Fibroblast of peridontal ligament (primary cell): ENCODE measurements around the gene DCLRE1B.
"Not testable (repeated sequence)": the region's sequence is repeated elsewhere in the genome, so short reads cannot be mapped to it uniquely, and the experiment has no call there.

Experiments
- DNase-seq: peaks from one replicate; pipeline ENCODE4 v3.0.0-alpha.2; 2010; ENCODE audit errors: extremely low read depth

DCLRE1B gene

DNA sequence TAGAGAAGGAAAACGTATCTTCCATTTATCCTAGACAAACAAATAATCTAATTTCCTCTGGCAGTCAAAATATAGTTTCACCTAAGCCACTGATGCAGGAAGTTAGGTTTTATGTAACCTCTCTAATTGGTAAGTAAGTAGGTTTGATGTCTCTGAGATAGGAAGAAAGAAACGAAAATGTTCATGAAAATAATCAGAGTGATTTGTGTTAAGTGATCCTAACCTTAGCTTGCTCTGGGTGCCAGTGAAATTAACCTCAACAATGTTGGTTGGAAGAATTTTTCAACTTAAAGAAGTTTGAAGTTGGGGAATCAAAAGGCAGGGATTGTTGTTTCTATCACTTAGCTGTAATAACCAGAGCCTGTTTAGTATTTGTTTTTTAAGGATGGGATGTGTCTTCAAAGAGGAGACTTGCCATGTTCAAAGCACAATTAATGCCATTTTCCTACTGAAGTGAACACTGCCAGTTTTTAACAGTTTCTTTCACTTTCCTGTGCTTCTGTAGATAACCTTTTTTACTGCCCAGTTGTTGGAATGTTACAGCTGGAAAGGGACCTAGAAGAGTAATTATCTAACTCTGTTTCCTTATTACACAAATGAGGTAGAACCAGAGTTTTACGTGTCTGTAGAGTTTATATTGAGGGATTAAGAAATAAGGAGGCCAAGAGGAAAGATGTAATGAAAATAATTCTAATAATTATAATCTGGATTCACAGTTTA lies 42.4 kb downstream of the DCLRE1B start:
- peak; percentile 15 for DNase-seq

DNA sequence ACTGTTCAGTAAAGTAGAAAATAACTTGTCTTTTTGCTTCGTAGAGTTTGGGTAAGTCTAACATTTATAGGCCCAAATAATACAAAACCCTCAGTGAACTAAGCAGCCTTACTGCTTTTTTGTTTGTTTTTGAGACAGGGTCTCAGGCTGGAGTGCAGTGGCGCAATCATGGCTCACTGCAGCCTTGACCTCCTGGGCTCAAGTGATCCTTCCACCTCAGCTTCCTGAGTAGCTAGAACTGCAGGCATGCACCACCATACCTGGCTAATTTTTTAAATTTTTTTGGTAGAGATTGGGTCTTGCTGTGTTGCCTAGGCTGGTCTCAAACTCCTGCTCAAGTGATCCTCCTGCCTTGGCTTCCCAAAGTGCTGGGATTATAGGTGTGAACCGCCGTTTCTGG lies 43.0 kb downstream of the DCLRE1B start:
- DNase-seq, result not testable (repeated sequence)

DNA sequence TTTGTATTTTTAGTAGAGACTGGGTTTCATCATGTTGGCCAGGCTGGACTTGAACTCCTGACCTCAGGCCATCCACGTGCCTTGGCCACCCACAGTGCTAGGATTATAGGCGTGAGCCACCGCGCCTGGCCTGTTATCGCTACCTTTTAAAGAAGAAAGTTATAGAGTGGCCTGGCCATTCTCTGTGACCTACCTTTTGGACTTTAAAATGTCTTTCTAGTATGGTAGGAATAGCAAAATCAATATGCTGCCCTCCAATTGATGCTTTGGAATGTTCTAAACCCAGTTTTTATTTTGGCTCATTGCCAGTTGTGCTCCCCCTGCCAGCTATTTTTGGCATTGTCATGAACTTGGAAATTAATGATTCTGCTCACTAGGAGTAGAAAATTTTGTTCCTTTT lies 43.9 kb downstream of the DCLRE1B start:
- peak; percentile 35 for DNase-seq

DNA sequence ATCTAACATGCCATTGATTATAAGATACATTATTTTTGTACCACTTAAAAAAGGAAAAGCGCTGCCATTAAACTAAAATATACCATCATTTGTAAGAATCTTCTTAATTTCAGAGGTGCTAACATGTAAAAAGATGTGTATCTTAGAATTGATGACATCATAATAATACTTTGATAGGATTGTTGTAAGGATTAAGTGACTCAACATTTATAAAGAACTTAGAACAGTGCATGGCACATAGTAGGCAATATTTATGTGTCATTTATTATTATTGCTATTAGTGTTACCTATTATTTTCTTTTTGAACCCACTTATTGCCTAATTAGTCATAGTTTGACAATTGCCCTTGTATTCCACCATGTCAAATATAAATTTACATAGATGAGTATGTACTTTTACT lies 45.8 kb downstream of the DCLRE1B start:
- DNase-seq, result no peak

GRCh38 chr1:113951719-113952118 lies 46.6 kb downstream of the DCLRE1B start:
- DNase-seq, result no peak

GRCh38 chr1:113957984-113958383 lies 52.9 kb downstream of the DCLRE1B start:
- no peak for DNase-seq

GRCh38 chr1:113958691-113959090 lies 53.6 kb downstream of the DCLRE1B start:
- DNase-seq, result no peak

DNA sequence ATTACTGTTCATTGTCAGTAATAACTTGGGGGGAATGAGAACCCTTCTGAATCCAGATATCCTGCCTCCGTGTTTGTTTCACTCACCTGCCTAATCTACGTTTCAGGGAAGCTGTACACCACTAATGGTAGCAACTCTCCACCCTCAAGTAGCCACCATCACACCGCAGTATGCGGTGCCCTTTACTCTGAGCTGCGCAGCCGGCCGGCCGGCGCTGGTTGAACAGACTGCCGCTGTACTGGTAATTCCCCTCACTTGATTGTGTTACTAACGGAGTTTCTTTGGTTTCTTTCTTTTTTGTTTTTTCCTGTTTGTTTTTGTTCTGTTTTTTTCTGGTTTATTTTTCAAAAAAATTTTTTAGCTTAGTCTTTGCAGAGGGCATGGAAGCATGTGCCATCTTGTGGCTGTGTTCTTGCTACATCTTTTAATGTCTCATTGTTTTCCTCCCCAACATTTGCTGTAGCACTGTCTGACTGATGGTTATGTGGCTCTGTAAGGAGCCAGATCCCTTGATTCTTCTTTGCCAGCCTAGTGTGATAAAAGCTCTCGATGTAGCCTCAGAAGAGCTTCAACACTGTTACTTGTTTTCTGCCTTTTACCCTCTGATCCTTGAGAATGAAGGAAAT lies 58.3 kb downstream of the DCLRE1B start:
- peak; percentile 56 for DNase-seq
